HG03571 (cell line): ENCODE data around the gene KIF26B.
"Not testable (repeated sequence)": the region's sequence is repeated elsewhere in the genome, so short reads cannot be mapped to it uniquely, and the experiment has no call there.

Experiments used
- ATAC-seq: cut with Tn5 transposase; IDR thresholded peaks from one replicate; pipeline ENCODE4 v1.9.1; 2021; ENCODE audit not compliant: unreplicated experiment

Gene KIF26B

DNA sequence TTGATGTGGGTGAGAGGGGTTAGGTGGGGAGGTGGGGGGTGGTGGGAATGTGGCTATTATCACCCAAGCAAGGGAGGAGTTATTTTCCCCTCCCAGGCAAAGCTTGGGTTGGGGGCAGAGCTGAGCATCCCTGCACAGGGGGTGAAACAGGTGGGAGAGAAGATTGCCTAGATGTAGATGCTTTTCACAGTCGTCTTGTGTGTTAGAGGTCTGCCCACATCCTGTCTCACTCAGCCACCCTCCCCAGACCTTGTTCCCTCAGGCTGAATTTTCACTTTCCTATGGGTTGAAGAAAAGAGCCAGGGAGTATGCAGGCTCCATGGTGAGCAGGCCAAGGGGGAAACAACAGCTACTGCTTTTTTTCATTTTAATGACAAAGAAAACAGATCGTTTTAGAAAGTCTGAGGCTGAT is 223.5 kb downstream of the KIF26B start:
- no peak for ATAC-seq

DNA sequence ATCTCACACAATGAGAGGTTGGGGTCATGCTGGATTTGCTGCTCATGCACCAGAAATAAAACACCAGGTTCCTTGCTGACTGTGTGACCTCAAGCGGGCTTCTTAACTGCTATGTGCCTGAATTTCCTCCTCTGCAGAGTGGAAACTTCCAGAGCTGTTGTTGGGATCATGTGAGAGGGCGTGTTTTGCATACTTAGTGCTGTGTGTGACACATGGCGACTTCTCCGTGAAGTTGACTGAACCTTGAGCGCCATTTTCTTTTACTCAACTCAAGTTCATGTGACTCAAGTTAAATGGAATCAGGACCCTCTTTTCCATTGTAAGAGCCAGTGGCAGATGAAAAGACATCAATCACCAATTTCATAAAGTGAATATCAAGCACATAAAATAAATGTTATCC is 224.0 kb downstream of the KIF26B start:
- ATAC-seq: no peak

DNA sequence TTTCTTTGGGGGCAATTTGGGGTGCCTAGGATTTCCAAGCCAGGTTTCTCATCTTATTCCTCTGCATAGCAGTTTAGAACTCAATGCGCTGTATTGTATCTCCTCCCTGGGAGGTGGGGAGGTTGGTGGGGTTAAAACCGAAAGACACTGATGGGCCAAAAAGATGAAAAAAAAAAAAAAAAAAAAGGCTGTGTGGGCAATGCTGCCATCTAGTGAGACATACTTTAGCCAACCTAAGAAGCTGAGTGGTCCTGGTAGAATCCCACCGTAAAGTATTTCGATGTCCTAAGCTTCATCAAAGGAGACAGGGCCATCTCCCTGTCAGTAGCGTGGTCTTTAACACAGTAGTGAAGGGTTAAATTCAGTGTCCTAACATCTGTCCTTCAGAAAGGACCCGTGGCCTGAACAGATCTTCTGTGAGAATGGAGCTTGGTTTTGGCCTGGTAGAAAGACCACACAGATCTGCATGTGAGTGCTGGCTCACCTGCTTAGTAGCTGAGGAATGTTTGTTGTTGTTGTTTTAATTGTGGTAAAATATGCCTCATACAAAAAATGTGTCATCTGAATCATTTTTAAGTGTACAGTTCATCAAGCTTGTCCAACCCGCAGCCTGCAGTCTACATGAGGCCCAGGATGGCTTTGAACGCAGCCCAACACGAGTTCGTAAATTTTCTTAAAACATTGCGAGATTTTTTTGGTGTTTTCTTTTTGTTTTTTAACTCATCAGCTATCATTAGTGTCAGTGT is 226.2 kb downstream of the KIF26B start:
- no peak for ATAC-seq

DNA sequence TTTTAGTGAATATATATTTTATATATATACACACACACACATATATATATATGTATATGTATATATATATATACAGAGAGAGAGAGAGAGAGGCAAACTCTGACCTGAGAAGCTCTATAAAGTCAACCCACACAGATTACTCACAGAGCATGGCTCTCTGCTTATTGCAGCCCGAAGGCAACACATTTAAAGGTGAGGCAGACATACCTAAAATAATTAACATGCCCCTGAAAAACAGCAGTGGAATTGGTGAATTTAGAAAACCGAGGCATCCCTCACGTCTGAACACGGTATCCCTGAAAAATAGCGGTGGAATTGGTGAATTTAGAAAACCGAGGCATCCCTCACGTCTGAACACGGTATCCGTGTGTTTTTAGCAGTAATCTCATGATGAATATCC is 228.2 kb downstream of the KIF26B start:
- ATAC-seq: no peak

DNA sequence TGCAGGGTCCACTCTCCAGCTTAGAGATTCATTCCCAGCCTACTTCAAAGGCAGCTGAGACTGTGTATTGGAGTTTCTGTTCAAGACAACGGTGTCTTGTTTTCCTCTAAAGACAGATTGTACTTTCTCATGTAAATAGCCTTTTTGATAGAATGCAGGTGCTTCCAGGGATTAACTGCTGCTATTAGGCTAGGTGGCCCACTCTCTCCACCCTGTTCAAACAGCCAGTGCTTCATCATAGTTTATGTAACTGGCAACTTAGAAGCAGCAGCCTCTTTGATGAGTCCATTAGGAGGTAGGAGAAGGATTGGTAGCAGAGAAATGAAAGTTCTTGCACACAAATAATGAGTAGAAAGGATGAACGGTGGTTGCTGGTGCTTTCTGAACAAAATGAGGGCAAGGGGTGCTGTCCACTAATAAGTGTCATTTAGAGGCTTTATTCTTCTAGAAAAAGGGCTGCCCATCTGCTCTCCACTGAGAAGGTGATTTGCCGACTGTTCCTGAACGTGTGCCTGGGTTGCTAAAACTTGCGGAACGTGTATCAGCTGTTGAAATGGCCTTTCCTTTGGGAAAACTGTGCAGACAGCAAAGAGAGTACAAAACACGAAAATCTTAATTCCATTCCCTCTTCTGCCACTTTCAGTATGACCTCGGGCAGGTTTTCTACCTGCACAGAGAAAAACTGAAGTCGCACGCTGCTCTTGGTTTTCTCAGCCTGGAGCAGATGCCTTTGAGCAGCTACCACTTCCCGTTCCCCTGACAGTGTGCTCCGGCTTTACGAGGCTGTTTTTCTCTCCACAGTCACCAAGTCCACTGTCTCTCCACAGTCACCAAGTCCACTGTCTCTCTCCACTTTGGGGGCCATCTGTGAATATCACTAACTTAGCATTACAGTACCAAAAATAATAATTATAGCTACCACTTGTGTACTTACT is 228.9 kb downstream of the KIF26B start:
- no peak for ATAC-seq

DNA sequence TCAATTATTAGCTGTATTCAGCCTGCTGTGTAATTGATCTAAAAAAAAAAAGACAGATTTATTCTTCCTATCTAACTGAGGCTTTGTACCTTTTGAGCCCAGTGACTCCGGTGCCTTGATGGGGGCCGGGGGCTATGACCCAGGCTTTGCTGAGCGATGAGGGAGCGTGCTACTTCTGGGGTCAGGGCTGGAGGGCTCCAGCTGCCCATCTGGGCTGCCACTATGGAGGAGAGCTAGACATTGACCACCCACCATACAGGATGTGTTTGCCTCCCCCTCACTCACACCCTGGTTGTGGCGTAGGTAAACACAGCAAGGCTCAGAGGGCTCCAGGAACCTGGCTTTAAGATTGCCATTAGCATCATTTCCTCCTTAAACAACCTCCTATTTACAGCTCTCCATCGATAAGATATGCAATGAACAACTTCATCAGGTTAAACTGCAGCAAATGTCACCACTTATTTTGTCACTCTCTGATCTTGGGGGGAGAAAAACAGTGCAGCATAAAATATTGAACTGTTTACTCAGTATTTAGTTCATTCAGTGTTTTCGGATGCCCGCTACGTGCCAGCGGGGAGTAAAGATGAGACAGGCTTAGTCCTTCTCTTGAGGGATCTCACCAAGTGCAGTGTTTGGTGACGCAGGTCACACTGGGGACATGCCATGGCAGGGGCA is 231.6 kb downstream of the KIF26B start:
- ATAC-seq: no peak

DNA sequence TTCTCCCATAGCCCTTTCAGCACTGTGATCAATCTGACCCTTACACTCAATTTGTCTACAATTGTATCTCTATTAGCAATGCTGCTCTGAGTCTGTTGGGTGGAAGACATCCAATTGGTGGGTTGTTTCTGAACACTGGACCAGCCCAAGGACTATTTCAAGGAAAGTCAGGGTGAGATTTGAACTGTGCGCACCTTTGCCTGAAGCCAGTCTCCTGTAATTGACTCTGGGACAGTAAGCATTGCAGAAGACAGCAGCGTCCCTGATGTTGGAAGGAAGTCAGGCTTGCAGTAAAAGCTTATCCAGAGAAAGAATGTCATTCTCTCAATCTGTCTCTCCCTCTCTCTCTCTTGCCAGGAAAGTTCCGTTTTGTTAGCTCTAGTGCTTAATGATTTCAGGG is 233.9 kb downstream of the KIF26B start:
- ATAC-seq: no peak

DNA sequence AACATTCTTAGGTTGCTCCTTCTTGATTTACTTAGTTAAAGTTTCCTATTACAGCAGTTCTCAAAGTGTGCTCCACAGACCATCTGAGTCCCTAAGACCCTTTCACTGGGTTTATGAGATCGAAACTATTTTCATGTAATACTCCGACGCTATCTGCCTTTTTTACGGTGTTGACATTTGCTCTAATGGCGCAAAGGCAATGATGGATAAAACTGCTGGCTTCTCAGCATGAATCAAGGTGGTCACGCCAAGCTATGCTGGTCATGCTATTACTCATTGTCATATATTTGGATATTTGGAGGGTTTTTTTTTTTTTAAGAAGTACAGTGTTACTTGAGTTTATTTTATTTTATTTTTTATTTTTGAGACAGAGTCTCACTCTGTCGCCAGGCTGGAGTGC is 235.1 kb downstream of the KIF26B start:
- ATAC-seq: no peak

DNA sequence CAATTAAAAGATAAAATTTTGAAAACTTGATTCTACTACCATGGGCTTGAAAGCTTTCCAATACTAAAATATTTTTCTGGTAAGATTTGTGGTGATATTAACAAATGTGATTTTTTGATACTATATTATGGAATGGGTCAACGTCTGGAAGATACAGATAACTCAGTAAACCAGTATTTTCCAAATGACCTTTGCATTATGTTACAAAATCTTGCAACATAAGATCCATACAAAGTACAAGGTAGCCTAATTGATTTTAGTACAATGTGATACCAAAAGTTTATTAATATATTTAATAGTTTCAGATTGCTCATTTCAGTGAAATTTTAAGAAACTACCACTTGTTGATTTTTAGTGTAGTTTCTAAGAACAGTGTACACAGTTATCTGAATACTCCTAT is 236.2 kb downstream of the KIF26B start:
- ATAC-seq: no peak

DNA sequence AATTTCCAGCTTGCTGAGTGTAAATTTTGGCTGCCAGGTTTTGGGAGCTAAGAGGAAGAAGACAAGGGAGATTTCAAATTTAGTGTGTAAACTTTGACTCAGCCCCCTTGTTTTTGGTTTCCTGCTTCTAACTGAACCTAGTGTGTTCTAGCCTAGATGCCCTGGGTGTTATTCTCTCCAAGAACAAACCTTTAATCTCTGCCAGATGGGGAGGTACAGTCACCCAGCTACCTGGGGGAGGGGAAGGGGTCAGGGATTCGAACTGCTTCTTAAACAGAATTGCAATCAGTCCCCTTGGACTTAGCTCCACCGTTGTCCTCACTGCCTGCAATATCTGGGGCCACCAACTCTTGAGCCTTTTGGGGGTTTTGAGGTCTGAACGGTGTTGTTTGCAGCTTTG is 238.9 kb downstream of the KIF26B start:
- ATAC-seq: no peak

DNA sequence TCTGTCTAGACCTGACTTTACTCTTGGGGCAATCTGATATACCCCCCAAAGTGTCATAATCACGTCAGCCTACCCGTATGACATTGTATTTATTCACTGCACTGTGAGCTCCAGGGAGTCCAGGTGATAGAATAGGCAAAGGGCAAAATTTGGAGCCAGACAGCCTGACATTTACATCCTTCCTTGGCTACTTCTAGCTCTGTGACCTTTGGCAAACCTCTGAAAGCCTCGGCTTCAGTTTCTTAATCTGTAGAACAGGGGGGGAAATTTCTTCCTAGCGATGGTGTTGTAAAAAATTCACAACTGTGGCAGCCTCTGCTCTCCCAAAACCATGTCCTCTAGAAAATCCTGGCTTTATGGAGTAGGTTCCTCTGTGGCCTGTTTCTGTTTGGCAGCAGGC is 240.9 kb downstream of the KIF26B start:
- ATAC-seq: no peak

DNA sequence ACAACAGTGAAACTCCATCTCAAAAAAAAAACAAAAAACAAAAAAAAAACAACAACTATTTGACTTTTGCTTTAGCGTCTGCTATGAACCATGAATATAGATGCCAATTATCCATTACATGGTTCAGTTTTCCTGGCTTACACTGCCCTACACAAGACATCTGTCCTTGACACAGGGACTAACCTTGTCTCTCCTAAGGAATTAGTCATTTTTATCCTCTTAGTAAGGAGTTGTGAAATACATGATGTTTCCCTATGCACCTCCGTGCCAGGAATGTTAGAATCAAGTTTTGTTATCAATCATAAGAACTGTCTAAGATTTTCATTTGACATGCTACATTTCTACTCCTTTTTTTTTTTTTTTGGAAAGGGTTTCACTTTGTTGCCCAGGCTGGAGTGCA is 241.8 kb downstream of the KIF26B start:
- no peak for ATAC-seq

DNA sequence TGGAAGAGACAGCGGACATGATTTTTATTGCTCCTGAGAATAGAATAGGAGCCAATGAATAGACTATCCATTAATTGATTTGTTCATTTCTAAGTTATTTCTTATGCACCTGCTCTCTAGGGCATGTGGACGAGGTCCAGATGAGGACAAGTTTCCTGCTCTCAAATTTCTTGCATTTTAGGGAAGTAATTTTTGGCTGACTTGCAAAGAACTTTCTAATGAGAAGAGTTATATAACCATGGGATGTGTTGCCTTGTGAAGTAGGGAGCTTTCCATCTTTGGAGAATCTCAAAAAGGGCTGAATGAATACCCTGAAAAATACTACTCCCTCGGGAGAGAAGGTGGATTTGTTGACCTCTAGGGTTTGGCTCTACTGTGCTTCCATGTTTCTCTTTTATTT is 243.0 kb downstream of the KIF26B start:
- no peak for ATAC-seq

DNA sequence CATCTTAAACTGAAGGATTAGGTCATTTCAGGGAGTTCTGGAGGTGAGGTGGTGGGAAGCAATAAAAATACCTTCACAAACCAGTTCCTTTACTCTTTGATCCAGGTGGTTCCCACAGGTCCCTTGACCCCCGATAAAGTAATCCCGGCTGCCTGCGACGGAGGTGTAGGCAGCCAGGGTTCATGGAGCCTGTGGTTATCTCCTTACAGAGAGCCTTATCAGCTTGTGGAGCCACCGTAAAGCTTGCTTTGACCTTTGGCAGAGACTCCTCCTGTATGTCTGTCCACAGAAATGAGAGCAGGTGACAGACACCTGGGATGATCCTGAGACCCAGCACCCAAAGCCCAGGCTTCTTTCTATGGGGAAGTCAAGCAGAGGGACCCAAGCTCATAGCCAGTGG is 243.4 kb downstream of the KIF26B start:
- no peak for ATAC-seq

DNA sequence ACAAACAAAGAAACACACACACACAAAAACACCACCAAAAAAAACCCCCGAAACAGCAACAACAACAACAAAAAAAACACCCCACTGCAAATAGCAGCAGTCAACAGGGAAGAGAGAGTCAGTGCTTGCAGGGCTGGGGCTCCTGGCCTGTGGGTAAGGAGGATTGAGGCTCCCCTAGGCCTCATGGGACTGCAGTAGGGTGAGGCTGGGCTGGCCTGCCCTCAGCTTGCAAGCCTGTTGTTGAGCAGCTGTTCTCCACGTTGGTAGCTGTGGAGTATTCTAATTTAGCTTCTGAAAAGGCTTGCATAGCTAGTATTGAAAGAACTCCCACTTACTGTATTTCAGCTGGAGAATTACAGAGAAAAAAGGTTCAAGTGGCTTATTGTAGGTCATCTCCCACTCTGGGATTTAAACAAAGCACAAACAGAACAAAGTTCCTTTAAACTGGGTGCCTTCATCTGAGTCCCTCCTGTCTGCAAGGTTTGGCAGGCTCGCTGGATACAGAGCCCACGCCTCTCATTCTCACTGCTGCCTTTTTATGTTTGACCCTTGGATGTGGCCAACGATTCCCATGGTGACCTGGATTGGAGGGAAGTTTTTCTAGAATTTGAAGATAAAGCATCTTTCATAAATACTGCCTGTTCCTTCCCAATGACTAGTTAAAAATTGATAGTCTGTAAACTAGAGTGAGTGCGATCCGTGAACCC is 247.2 kb downstream of the KIF26B start:
- no peak for ATAC-seq

DNA sequence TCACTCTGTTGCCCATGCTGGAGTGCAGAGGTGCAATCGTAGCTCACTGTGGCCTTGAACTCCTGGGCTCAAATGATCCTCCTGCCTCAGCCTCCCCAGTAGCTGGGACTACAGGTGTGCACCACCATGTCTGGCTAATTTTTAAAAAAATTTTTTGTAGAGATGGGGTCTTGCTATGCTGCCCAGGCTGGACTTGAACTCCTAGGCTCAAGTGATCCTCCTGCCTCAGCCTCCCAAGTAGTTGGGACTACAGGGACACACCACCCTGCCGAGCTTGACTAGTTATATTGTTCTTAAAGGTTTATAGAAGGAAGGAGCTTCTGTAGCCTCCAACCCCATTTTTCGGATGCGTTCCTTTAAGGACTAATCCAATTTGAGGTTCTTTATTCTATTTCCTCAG is 248.2 kb downstream of the KIF26B start:
- not testable (repeated sequence) for ATAC-seq

DNA sequence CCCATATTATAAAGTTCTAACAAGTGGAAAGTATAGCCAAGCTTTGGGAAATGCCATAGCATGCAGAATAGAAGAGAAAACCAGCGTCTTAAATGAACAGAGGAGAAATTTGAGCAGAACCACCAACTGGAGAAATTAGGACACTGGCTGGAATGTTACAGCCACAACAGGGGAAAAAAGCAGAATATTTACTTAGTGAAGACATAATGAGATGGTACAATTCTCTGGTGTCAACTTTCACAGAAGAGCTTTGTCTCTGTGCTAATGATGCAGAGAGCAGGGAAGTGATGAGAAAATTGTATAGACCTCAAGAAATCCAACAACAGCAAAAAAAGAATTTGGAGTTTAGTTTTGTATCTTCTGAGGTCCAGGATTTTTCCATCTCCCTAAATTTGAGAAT is 249.7 kb downstream of the KIF26B start:
- ATAC-seq: no peak

DNA sequence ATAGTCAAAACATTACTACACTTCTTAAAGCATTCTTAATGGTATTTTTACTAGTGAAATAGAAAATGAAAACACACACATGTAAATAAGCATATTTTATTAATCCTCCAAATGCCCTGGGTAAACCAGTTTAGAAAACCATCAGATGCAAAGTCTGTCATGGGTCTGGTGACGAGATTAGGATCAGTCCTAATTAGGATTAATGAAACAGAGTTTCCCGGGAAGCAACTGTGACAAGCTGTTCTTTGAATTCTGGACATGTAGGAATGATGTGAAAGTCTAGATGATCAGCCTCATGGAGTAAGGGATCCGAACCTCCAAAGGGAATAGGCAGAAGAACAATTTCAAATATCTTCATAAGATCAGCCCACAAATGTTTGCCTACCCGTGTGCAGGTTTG is 250.2 kb downstream of the KIF26B start:
- ATAC-seq: no peak

DNA sequence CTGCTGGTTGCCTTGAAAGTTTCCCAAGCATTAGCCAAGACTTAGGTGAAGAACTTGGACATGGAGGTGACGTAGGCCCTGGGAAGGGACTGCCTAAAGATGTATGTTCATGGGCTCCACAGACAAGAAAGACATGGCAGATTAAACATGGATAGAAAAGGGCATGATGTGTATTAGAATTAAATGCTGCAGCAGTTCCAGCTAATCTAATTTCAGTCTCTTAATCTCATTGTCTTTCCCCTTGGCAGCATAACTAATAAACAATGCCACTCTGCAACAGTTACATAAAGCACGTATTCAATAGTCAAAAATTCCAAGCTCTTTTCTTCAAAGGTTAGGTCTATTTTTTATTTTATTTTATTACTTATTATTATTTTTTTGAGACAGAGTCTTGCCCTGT is 251.6 kb downstream of the KIF26B start:
- ATAC-seq: no peak

DNA sequence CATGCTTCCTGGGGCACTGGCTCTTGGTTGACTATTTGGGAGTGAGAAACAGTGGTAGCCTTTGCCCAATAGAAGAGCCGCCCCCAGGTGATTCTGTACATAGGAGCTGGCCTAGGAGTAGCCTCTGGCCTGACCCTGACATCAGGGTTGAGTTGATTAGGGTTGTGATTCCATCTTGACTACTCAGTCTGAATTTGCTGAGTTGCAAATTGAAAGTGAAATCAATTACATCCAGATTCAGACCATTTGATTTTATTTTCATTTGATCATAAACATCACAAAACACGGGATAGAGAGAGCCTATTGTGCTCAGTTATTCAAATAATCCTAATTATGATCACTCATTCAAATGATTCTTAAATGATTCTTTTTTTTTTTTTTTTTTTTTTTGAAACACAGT is 253.2 kb downstream of the KIF26B start:
- ATAC-seq: no peak
